Gastrocnemius medialis (tissue), 4 donors: ENCODE data around the gene CLEC18A. TPM values are rescaled to one million over a fixed set of nuclear protein-coding genes. Genes with fewer than 3 reads are reported as not detected.
"Not testable (repeated sequence)": the region's sequence is repeated elsewhere in the genome, so short reads cannot be mapped to it uniquely, and the experiment has no call there.

ENCODE experiments used
- ATAC-seq, 2 donors: fragments of 150-250 bp; one replicate each; pipeline ENCODE4 v1.9.1; 2016
- DNase-seq, 2 donors: peaks; one replicate each; pipeline ENCODE4 v3.0.0-alpha.2; 2019
- H3K27ac ChIP-seq, 4 donors: fragments of 200-600 bp; sonication (generic); 1 replicate in 1 of 4; 2 replicates in 3 of 4; pipeline ENCODE4 v1.5.1; 2016 to 2018; ENCODE audit warnings: mild to moderate bottlenecking in 2 of 4, moderate library complexity in 1 of 4
- H3K27me3 ChIP-seq, 3 donors: fragments of 200-600 bp; sonication (generic) in 2 of 3; 1 replicate in 1 of 3; 2 replicates in 2 of 3; pipeline versions ENCODE4 v1.5.1 to v1.6.0; 2016 to 2019; ENCODE audit warnings: mild to moderate bottlenecking in 1 of 3, moderate library complexity in 1 of 3
- H3K36me3 ChIP-seq, 2 donors: fragments of 200-600 bp; sonication (generic) in 1 of 2; one replicate each; pipeline ENCODE4 v1.5.1; 2017 to 2018
- H3K4me1 ChIP-seq, 2 donors: fragments of 200-600 bp; sonication (generic) in 1 of 2; one replicate each; pipeline ENCODE4 v1.5.1; 2016 to 2017; ENCODE audit warnings: mild to moderate bottlenecking in 2 of 2
- H3K4me3 ChIP-seq, 4 donors: fragments of 200-600 bp; sonication (generic) in 3 of 4; 1 replicate in 1 of 4; 2 replicates in 3 of 4; pipeline ENCODE4 v1.5.1; 2016 to 2019; ENCODE audit warnings: mild to moderate bottlenecking in 2 of 4
- H3K9me3 ChIP-seq, 3 donors: fragments of 200-600 bp; sonication (generic) in 2 of 3; 1 replicate in 1 of 3; 2 replicates in 2 of 3; pipeline ENCODE4 v1.5.1; 2016 to 2019
- in situ Hi-C, 4 donors: fragments of 200-750 bp; cut with MboI; loops; one replicate each; pipeline versions ENCODE4 v1.15.0 to v1.8.0; 2017; ENCODE audit warnings: low sequenced_read_pairs in 4 of 4
- intact Hi-C: fragments of 100-400 bp; cut with DNase I; formaldehyde crosslinking; loops from one replicate; pipeline ENCODE4 v1.15.1; 2023; ENCODE audit warnings: low total_unique reads
- microRNA counts, 2 donors: library from miRNA; unstranded; fragments of <30 nt; microRNA quantifications; one replicate each; lab custom pipeline; 2016
- microRNA-seq, 2 donors: library from miRNA; unstranded; fragments of <30 nt; microRNA quantifications; one replicate each; pipeline ENCODE4, GENCODE V29; 2016; ENCODE audit warnings: borderline replicate concordance in 2 of 2
- total RNA-seq, 4 donors: library from RNA; depleted of rRNA; stranded (reverse); fragments of >200 nt; gene quantifications; one replicate each; pipeline versions ENCODE4 v1.1.0 to v1.2.3, GENCODE V29; 2016

CLEC18A gene
- total RNA-seq, 4 donors from 2014 or later, result 0.71 TPM; not detected in 3

- in situ Hi-C loops, result not testable (repeated sequence)
Observed at GRCh38 chr16:70003511-70003910, 52.4 kb downstream of the CLEC18A start.

GRCh38 chr16:70008604-70009003 is 57.5 kb downstream of the CLEC18A start:
- intact Hi-C loops, result not testable (repeated sequence)

More at GRCh38 chr16:70003511-70003910, 52.4 kb downstream of the CLEC18A start:
- H3K27me3 ChIP-seq, H3K4me3 ChIP-seq, H3K27ac ChIP-seq, H3K4me1 ChIP-seq, intact Hi-C loops, H3K9me3 ChIP-seq, DNase-seq, H3K36me3 ChIP-seq, ATAC-seq: not testable (repeated sequence)

GRCh38 chr16:70010615-70011014 is 59.5 kb downstream of the CLEC18A start:
- peak in 1 of 2 donors; percentile 46 for ATAC-seq
- H3K27ac ChIP-seq, H3K36me3 ChIP-seq, in situ Hi-C loops, H3K27me3 ChIP-seq, H3K4me3 ChIP-seq, intact Hi-C loops, H3K4me1 ChIP-seq, H3K9me3 ChIP-seq, DNase-seq: not testable (repeated sequence)

More at GRCh38 chr16:70008604-70009003, 57.5 kb downstream of the CLEC18A start:
- H3K4me3 ChIP-seq, H3K27me3 ChIP-seq, H3K36me3 ChIP-seq, in situ Hi-C loops, H3K9me3 ChIP-seq, H3K27ac ChIP-seq, DNase-seq, ATAC-seq, H3K4me1 ChIP-seq: not testable (repeated sequence)

- H3K9me3 ChIP-seq, ATAC-seq, in situ Hi-C loops, H3K27me3 ChIP-seq, intact Hi-C loops, H3K27ac ChIP-seq, H3K36me3 ChIP-seq, H3K4me3 ChIP-seq, DNase-seq, H3K4me1 ChIP-seq: not testable (repeated sequence)
Observed at GRCh38 chr16:70011120-70011519, 60.0 kb downstream of the CLEC18A start.

- H3K4me1 ChIP-seq, H3K27me3 ChIP-seq, DNase-seq, H3K9me3 ChIP-seq, intact Hi-C loops, H3K4me3 ChIP-seq, H3K27ac ChIP-seq, in situ Hi-C loops: not testable (repeated sequence)
- ATAC-seq, result peak; percentile 51 to 71
- H3K36me3 ChIP-seq, result peaks cover 0 to 10% of the 10 kb centered on the region in 2 donors
Observed at GRCh38 chr16:70012354-70012753, 61.2 kb downstream of the CLEC18A start.

- in situ Hi-C loops, H3K27ac ChIP-seq, H3K27me3 ChIP-seq, intact Hi-C loops, H3K9me3 ChIP-seq, DNase-seq, H3K4me1 ChIP-seq, ATAC-seq, H3K4me3 ChIP-seq: not testable (repeated sequence)
- peaks cover 0 to 13% of the 10 kb centered on the region in 2 donors for H3K36me3 ChIP-seq
Observed at GRCh38 chr16:70012951-70013350, 61.8 kb downstream of the CLEC18A start.

MicroRNAs within 50 kb of the gene (microRNA counts, 767-probe panel; counts per million panel counts)
- microRNA hsa-miR-140-3p (lab: Ali Mortazavi, UCI), result 356 to 448 counts per million in 2 donors
- 356 to 448 counts per million in 2 donors for microRNA hsa-miR-140-5p (lab: Ali Mortazavi, UCI)

Small RNAs within 50 kb of the gene (microRNA-seq; reads per million reads assigned to microRNA genes)
- gene MIR140, result 3,088 to 3,755 reads per million in 2 donors

Other genes starting within 250 kb of the CLEC18A start
- 10 to 100 TPM; 39.1 to 59.8 (median 49.4) TPM for gene NQO1, start 224.8 kb upstream of the CLEC18A start, total RNA-seq
- 10 to 100 TPM; 19.2 to 30.9 (median 24.2) TPM for gene NOB1, start 196.4 kb upstream of the CLEC18A start, total RNA-seq
- gene WWP2, start 189.0 kb upstream of the CLEC18A start, total RNA-seq, result 10 to 100 TPM; 29.4 to 35.6 (median 31.8) TPM
- 10 to 100 TPM; 20.2 to 25.4 (median 22.8) TPM for gene PDPR, start 163.0 kb downstream of the CLEC18A start, total RNA-seq
- under 1 TPM in 3 of 4 donors, not detected in 1; 0.18 to 0.49 (median 0.41) TPM for gene CLEC18C, start 222.5 kb downstream of the CLEC18A start, total RNA-seq